Fibroblast of peridontal ligament (primary cell): Measurements from ENCODE around the gene TSSC4.

ENCODE experiments used
- DNase-seq: peaks from one replicate; pipeline ENCODE4 v3.0.0-alpha.2; 2010; ENCODE audit errors: extremely low read depth

The TSSC4 gene

DNA sequence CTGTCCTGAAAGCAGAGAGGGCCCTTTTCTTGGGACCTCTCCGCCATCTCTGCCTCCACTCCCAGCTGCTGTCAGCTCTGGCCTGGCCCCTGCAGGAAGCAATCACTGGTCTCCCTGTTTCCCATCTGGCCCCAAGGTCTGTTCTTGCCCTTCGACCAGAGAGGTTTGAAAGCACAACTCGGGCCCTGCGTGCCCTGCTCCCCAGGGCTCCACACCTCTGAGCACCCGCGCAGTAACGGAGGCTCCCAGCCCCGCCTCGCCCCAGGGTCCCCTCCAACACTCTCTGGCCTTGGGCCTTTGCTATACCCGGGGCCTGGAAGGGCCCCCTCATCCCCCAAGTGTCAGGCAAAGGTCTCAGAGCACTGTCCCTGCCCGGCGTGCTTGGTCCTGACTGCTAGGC lies 31.2 kb upstream of the TSSC4 start:
- DNase-seq, result no peak

DNA sequence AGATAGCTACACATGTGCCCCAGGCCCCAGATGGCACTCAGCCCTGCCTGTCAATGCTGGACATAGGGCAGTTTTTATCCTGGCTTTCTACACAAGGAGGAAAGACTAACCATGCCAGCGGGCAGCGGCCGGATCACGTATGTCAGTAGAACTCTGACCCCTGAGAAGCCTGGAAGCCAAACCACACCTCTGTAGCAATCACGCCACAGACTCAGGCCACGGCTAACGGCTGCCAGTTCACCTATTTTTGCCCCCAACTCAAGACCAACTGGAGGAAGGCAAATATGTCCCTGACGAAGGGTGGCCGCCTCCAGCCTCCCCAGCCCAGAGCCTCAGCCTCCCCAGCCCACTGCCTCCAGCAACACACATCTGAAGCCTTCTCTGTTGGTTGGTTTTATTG lies 30.7 kb upstream of the TSSC4 start:
- DNase-seq, result no peak

DNA sequence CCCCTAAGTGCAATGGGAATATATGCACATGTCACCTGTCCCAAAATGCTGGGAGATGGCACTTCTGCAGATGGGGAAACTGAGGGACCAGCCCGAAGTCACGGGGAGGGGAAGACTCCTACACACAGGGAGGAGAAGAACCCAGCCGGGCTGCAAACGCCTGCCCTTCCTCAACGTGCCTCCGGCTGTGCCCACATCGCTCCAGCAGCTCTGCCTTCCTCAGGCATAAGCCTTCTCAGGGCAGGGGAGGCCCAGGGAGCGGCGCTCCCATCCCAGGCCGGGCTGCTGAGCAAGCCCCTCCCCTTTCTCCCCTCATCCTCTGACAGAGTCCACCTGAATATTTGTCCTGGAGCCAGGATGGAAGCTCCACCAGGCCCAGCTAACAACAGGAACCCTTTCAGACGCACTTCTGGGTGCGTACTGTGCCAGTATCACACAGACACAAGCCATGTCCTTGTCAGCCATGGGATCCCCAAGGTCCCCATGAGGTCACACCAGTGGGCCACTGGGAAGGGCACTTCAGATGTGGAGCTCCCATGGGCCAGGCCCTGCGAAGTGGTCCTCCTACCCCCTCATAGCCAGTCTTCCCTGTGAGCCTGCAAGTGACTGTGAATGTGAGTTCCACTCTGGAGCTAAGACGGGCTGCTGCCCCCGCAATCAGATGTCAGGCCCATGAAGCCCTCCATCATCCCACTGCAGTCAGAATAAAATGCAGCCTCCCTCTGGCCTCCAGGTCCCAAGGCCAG lies 25.9 kb upstream of the TSSC4 start:
- no peak for DNase-seq

DNA sequence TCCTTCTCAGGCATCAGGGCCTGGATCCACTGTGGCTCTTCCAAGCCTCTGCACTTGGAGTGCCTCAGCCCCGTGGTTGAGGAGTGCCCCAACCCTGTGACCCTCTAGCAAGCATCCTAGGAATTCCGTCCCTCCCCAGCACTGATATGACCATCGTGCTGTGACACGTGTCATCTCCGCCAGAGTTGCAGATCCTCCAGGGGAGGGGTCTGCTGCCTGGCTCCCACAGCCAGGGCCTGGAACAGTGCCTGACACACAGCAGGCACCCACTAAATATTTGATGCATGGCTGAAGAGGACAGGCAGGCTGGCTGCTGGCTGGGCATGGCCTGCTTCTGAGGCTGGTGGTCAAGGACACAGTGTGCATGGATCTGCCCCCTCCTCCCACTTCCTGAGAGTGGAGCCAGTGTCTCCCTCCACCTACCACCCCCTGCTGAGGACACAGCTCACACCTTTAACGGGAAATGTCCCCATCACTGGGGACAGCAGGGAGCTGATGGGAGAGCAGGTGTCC lies 25.2 kb upstream of the TSSC4 start:
- DNase-seq, result no peak

DNA sequence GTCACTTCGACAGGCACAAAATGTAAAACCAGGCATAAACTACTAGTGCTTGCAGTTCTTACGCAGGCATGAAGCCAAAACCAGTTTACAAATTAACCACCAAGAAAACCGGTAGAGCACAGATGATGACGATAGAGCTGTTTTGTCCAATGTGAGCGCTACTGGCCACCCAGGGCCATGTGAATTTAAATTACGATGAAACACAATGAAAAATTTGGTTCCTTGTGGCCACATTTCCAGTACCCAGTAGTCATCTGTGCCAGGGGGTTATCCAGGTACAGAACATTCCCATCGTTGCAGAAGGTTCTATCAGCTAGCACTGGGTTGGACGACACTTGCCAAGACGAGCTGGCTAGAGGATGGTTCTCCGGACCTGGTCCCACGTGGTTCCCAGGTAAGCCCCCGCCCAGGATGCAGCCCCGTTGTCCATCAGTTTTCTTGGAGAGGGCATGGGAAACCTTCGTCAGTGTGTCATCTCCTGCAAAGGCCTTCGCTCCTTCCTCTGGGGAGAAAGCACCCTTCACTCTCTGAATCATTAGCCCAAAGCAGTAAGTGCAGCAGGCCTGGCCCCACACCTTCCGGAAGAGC lies 24.5 kb upstream of the TSSC4 start:
- DNase-seq, result no peak

DNA sequence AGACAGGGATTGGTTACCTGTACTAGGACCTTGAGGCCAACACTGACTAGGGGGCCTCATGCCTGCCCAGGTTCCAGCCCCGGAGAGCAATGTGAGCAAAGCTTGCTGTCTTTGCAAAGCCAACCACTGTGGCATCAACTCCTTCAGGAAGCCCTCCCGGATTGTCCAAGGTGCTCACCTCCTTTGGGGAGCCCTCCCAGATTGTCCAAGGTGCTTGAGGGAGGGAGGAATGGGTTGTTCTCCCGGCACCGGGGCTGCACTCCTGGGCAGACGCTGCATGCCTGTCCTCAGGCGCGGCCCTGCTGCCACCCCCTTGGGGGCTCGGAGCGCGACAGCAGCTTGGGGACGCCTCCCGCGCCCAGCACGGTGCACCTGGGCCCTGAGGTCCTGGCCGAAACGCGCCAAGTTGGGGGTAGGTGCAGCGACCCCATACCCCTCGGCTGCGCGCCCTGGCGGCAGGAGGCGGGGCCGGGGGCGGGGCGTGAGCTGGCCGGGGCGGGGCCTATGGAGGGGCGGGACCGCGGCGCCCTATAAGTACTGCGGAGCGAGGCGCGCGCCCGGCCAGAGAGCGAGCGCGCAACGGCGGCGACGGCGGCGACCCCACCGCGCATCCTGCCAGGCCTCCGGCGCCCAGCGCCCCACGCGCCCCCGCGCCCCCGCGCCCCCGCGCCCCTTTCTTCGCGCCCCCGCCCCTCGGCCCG lies 23.6 kb upstream of the TSSC4 start, which contains the start of gene CD81:
Gene CD81 (plus strand): TSS at position 560 of the 701 bp plus-strand sequence. CDS start 240 bp downstream, outside the sequence.
- peak; percentile 27 for DNase-seq

DNA sequence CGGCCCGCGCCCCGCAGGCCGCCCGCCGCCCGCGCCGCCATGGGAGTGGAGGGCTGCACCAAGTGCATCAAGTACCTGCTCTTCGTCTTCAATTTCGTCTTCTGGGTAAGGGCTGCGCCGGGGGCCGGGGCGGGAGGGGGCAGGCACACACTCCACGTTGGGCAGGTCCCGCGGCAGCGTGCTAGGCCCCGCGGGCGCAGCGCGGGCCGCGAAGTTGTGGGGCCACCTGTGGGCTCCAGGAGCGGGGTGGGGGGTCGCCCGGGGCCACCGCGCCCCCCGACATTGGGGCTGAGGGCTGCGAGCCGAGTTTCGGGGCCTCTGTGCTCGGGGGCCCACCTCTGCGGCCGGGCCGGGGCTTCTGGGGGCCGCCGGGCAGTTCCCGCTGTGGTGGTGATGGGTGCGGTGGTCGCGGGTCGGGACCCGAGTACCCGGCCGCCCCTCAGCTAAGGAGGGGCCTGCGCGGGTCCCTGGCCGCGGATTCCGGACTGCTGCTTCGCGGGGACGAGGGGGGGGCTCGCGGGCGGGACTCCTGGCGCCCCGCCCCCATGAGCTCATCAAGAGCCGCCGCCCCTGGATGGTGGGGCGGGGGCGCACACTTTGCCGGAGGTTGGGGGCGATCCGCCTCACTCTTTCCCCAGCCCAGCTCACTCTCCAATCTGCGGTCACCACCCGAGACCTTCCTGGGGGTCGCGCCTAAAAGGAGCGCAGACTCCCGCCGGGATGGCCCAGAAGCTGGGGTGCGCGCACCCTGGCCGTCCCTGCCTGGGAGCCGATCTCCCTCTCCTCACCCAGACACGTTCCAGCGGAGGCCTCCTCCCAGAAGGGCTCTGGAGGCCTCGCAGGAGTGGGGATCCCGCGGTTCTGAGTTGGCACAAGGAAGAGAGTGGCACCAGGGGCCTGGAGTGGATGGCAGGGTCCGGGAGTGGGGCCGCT lies 22.8 kb upstream of the TSSC4 start:
- DNase-seq, result peak; percentile 25

DNA sequence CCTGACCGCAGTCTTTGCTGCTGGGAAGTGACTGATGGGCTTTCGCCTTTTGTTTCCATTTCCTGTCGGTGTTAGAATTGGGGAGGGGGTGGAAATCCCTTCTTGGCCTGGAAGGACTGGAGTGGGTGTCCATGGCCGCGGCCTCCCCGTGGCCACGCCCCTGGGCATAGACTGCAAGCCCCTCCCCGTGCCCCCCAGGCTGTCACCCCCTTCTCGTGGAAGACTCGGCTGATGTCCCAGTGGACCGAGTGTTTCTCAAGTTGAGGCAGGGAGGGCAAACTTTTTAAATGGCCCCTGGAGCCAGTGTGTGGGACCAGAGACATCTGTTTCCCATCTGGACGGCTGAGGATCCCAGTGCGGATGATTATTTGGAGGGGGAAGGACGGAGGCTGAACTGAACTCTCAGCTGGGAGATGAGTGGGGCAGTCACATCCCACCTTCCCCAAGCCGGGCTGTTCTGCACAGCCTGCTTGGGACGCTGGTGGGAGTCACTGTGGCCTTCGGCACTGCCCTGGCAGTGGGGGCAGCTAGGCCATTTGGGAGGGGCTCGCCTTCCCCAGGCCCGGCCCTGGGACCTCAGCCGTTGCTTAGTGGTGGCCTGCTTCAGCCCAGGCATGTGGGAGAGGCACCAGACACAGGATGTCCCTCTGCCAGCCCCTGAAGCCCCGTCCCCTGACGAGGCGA lies 21.9 kb upstream of the TSSC4 start:
- DNase-seq, result peak; percentile 87

DNA sequence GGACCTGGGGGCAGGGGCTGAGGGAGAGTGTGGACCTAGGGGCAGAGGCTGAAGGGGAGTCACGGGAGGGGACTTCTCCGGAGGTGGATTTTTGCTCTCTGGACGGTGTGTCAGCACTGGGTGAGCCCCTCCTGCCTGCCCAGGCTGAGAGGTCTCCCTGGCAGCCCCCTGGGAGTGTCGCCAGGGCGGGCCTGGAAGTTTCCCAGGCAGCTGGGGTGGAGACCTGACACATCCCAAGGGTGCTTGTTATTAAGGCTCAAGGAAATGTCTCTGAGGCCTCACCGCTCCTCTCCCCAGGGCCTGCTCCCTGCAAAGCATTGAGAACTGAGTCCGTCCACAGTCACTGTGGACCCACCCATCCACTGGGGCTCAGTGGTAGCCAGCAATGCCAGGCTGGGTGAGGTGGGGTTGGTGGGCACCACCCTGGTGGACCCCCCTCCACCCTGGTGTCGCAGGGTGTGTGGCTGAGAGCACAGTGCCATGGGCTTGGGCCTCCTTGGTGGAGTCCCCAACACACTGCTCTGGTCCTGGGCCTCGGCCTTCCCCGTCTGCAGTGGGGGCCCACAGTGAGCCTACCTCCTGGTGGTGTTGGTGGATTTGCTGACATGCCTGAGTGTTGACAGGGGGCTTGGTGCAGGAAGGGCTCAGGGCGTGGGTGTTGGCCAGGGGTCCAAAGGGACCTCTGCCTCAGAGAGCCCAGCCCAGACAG lies 20.9 kb upstream of the TSSC4 start:
- no peak for DNase-seq

DNA sequence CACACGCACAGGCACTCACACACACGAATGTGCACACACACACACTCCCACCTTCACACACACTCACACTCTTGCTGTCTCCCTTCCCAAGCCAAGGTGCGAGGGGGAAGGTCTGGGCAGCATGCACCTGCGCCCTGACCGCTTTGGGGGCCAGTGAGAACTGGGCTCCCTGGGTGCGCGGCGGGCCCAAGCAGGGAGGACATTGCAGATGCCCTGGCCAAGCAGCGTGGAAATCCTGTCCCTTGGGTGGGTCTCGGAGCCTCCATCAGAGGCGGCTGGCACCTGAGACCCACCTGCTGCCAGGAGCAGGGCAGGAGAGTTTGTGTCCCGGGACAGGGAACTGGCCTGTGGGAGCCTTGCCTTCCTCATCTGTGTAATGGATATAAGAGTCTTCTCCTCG lies 20.2 kb upstream of the TSSC4 start:
- DNase-seq, result no peak

DNA sequence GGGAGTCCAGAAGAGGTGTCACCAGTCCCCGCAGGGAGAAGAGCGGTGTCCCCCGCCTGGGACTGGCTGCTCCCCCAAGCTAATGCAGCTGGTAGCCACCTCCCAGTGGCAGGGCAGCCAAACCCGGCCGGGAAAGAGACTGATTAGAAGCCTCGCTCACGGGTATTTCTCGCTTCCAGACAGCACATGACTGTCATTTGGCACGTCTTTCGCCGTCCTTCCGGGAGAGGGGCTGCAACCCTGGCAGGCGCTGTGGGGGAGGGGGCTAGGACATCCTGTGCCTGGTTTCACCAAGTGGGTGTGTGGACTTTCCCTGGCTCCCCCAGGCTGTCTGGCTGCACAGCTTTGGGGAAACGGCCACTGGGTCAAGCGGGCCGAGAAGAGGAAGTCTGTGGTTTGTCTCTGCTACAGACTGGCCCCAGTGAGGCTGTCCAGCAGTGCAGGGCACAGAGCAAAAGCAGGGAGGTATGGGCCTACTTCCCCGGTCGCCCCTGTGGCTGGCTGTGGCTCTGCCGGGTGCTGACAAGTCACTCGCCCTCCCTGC lies 19.7 kb upstream of the TSSC4 start:
- DNase-seq, result no peak

DNA sequence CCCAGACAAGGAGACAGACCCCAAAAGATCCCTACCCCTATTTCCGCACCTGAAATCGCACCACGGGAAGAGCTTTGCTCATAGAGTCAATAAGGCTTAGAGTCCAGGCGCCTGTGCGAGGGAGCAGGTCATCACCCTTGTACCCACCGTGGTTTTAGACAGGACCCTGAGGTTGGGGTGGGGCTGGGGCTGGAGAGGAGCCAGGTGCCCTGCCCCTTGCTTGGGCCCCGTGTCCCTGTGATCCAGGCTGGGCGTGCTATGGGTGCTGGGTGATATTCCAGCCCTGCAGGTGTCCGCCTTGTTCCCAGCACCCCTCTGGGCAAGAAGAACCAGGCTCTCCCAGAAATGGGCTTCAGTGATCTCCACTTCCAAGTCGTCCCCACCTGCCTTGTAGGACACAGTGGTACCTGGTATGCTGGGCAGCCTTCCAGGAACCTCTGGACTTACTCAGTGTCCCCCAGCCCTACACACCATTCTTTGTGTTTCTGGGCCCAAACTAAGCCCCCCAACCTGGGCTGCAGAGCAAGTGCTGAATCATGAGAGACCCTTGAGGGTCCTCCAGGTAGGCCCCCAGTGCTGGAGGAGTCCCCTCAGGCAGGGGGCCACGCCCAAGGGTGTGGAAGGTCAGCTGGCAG lies 18.9 kb upstream of the TSSC4 start:
- no peak for DNase-seq

DNA sequence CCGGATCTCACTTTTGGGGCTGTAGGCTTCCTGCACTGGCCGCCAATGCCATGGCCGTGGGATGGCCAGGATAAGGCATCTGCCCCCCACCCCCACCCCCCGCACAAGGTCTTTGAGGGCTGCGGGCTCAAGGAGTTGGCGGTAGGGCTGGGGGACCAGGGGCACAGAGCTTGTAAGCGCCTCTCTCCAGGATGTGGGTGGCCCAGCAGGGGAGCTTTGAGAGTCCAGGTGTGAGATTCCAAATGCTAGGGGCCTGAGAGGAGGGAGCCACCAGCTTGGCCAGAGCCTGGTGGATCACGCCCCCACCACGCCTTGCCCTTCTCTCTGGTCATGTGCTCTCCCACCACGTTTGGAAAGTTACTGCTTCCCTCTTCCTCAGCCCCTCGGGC lies 18.4 kb upstream of the TSSC4 start:
- DNase-seq, result no peak

DNA sequence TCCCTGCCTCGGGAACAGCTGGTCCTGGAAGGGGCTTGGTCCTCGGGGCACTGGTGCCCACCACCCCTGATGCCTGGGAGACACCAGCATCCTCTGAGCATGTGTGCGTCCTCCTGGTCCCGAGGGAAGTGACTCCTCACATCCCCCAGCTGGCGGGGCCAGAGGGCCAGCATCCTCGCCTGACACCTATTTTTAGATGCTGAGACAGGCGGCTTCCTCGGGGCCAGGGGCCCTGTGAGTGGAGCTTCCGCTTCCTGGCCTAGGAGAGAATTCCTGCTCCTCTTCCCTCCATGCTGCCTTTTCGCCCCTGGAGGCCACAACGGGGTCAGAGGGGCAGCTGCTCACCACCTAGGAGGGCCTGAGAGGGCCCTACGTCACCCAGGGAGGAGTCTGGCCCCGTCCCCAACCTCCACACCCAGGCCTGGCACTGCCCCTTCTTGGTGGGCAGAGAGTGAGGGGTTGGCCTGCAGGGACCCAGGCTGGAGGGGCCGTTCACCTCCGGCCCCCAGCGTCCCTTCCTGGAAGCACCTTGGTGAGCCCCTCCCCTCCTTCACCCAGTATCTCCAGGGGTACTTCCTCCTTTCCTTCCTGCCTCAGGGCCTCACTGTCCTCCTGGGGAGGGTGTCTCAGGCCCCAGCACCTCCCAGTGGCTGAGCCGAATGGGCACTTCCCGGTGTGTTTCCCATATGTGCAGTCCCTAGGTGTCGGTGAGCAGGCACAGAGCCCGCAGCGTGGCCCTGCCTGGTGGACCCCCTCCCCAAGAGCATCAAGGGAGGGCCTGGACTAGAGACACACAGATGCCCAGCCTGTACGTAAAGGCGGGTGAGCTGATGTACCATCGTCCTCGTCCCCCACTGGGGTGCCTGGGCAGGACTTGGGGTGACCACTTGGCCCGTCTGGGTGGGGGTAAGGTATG lies 17.4 kb upstream of the TSSC4 start:
- DNase-seq, result no peak

DNA sequence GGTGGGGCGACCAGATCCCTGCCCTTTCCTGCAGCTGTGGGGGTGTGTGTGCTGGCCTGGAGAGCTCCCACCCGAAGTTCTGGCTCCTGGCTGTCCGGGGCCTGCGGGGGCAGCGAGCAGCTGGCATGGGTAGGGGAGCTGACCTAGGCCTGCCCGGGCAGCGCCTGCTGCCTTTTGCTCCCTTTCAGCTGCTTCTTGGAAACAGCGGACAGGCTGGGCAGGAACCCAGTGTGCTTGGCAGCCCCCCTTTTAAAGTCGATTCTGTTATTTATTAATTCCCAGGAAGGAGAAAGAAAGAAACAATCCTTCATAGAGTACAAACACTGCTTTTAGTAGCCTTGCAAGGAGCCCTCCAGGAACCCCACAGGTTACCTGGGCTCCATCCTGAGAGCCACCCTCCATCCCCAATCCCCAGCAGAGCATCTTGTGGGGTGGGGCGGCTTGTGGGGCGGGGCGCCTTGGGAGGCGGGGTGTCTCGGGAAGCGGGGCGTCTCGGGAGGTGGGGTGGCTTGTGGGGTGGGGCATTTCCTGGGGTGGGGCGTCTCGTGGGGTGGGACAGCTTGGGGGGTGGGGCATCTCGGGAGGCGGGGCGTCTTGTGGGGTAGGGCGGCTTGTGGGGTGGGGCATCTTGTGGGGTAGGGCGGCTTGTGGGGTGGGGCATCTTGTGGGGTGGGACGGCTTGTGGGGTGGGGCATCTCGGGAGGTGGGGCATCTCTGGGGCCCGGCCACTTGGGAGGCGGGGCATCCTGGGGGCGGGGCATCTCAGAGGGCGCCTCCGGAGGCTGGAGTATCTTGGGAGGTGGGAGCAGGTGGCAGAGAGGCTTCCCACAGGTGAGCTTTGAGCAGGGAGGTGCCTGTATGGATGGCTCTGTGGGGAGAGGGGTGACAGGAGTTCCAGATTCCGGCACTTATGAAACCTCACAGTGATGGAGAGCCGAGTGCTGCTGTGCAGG lies 16.4 kb upstream of the TSSC4 start:
- no peak for DNase-seq

DNA sequence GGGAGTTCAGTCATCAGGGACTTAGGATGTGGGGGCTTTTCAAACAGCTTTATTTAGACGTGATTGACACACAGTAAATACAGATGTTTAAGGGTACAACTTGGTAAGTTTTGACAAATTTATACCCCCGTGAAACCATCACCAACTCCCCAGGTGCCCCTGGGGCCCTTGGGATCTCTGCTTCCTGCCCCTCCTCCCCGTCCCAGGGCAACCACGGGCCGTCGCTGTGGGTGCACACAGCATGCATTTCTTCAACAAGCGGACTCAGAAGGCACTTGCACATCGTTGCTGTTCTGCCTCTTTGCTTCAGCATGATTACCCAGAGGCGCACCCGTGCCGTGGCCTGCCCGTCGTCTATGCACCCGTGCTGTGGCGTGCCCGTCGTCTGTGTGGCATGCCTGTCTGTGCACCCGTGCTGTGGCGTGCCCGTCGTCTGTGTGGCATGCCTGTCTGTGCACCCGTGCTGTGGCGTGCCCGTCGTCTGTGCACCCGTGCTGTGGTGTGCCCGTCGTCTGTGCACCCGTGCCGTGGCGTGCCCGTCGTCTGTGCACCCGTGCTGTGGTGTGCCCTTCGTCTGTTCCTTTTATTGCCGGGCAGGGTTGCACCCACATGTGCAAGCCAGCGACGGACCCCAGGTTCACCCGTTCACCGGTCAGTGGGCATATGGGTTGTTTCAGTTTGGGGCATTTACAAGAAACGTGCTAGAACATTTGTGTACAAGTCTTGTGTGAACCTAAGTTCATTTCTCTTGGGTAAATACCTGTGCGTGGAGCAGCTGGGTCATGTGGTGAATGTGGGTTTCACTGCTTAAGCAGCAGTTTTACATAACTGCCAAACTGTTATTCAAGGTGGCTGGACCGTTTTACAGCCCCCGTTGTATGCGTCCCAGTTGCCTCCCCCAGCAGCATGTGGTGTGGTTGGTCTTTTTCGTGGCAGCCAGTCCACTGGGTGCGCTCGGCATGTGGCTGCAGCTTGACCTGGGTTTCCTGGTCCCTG lies 15.1 kb upstream of the TSSC4 start:
- no peak for DNase-seq
